CD14-positive monocyte (primary cell): ENCODE data around the gene HIBCH. TPM values are rescaled to one million over a fixed set of nuclear protein-coding genes. Genes with fewer than 3 reads are reported as not detected.

Experiments
- DNase-seq, 3 donors: peaks; one replicate each; pipeline ENCODE4 v3.0.0-alpha.2; 2011 to 2022
- H2AFZ ChIP-seq: 2 replicates; pipeline ENCODE4 v1.6.0; 2012; ENCODE audit warnings: mild to moderate bottlenecking, low read depth, low read length, inconsistent platforms; ENCODE audit not compliant: insufficient read depth, poor library complexity, severe bottlenecking
- H3K27ac ChIP-seq, 2 donors: 1 replicate in 1 of 2; 2 replicates in 1 of 2; pipeline ENCODE4 v1.5.1; 2012 to 2013; ENCODE audit warnings: low read length in 2 of 2, control low read depth in 1 of 2, inconsistent platforms in 1 of 2, low read depth in 1 of 2, mild to moderate bottlenecking in 1 of 2
- H3K27me3 ChIP-seq, 2 donors: one replicate each; pipeline versions ENCODE4 v1.6.0 to v1.6.1; 2011 to 2013; ENCODE audit warnings: low read length in 2 of 2; ENCODE audit not compliant: control insufficient read depth in 2 of 2, insufficient read depth in 2 of 2
- H3K36me3 ChIP-seq, 2 donors: replicated peaks in 1 of 2; 1 replicate in 1 of 2; 2 replicates in 1 of 2; pipeline versions ENCODE4 v1.5.1 to v1.6.1; 2012 to 2013; ENCODE audit warnings: low read length in 2 of 2, control low read depth in 1 of 2, inconsistent platforms in 1 of 2, mild to moderate bottlenecking in 1 of 2; ENCODE audit not compliant: insufficient read depth in 2 of 2, control insufficient read depth in 1 of 2
- H3K4me1 ChIP-seq, 2 donors: 1 replicate in 1 of 2; 2 replicates in 1 of 2; pipeline versions ENCODE4 v1.5.1 to v1.6.1; 2012 to 2013; ENCODE audit warnings: low read length in 2 of 2, control low read depth in 1 of 2, inconsistent platforms in 1 of 2, mild to moderate bottlenecking in 1 of 2, moderate library complexity in 1 of 2; ENCODE audit not compliant: insufficient read depth in 2 of 2, control insufficient read depth in 1 of 2
- H3K4me2 ChIP-seq: replicated peaks from 2 replicates; pipeline ENCODE3; 2012; ENCODE audit warnings: low read length, moderate library complexity, mild to moderate bottlenecking; ENCODE audit not compliant: poor library complexity, severe bottlenecking; ENCODE audit errors: extremely low read depth
- H3K4me3 ChIP-seq, 3 experiments: fragments of 200-600 bp in 1 of 3; sonication (generic) in 1 of 3; replicated peaks in 1 of 3; 1 replicate in 2 of 3; 2 replicates in 1 of 3; pipeline ENCODE4 v1.5.1; 2011 to 2013; ENCODE audit warnings: low read length in 3 of 3, mild to moderate bottlenecking in 3 of 3, control low read depth in 2 of 3, low read depth in 2 of 3, inconsistent platforms in 1 of 3, moderate library complexity in 1 of 3
- H3K79me2 ChIP-seq: 2 replicates; pipeline ENCODE4 v1.6.0; 2012; ENCODE audit warnings: mild to moderate bottlenecking, control low read depth, inconsistent platforms, low read length, moderate library complexity; ENCODE audit not compliant: insufficient read depth
- H3K9ac ChIP-seq: 2 replicates; pipeline ENCODE4 v1.6.0; 2017; ENCODE audit warnings: low read length, mild to moderate bottlenecking; ENCODE audit not compliant: insufficient read depth, poor library complexity, severe bottlenecking
- H3K9me3 ChIP-seq, 2 donors: replicated peaks in 1 of 2; 1 replicate in 1 of 2; 2 replicates in 1 of 2; pipeline versions ENCODE4 v1.5.1 to v1.6.1; 2012 to 2013; ENCODE audit warnings: low read length in 2 of 2, control low read depth in 1 of 2; ENCODE audit not compliant: control insufficient read depth in 1 of 2, insufficient read depth in 1 of 2
- H4K20me1 ChIP-seq: 2 replicates; pipeline ENCODE4 v1.6.0; 2012; ENCODE audit warnings: mild to moderate bottlenecking, low read length, control low read depth, moderate library complexity; ENCODE audit not compliant: insufficient read depth
- H3K27ac Mint-ChIP-seq, 7 donors: one replicate each; pipeline ENCODE4 v1.8.0; 2020; ENCODE audit warnings: mild to moderate bottlenecking in 7 of 7, mixed read lengths in 7 of 7, moderate library complexity in 6 of 7, inconsistent platforms in 2 of 7
- H3K27me3 Mint-ChIP-seq, 3 donors: one replicate each; pipeline ENCODE4 v1.8.0; 2021 to 2022; ENCODE audit warnings: low read depth in 3 of 3, mild to moderate bottlenecking in 3 of 3, mixed read lengths in 3 of 3, moderate library complexity in 3 of 3, inconsistent platforms in 1 of 3
- H3K36me3 Mint-ChIP-seq, 2 donors: one replicate each; pipeline ENCODE4 v1.8.0; 2020; ENCODE audit warnings: mixed read lengths in 2 of 2, inconsistent platforms in 1 of 2, mild to moderate bottlenecking in 1 of 2
- H3K4me1 Mint-ChIP-seq: one replicate; pipeline ENCODE4 v1.8.0; 2020; ENCODE audit warnings: mild to moderate bottlenecking, mixed read lengths
- H3K4me3 Mint-ChIP-seq, 2 donors: one replicate each; pipeline ENCODE4 v1.8.0; 2020; ENCODE audit warnings: mild to moderate bottlenecking in 2 of 2, mixed read lengths in 2 of 2, moderate library complexity in 1 of 2
- H3K9me3 Mint-ChIP-seq, 7 donors: one replicate each; pipeline ENCODE4 v1.8.0; 2020 to 2022; ENCODE audit warnings: mixed read lengths in 7 of 7, mild to moderate bottlenecking in 6 of 7, moderate library complexity in 6 of 7, inconsistent platforms in 2 of 7
- WGBS: methylation state at CpG from one replicate; pipeline ENCODE4 v1.1.5; 2013; ENCODE audit warnings: missing lambda C conversion rate; ENCODE audit not compliant: insufficient coverage; 5-methylcytosine and 5-hydroxymethylcytosine counted together
- intact Hi-C, 2 donors: fragments of 100-400 bp; cut with micrococcal nuclease; formaldehyde crosslinking; loops; one replicate each; pipeline versions ENCODE4 v1.15.0 to v1.15.1; 2023
- polyA plus RNA-seq, 3 donors: library from polyadenylated mRNA; depleted of rRNA in 1 of 3; unstranded in 2 of 3; stranded (reverse) in 1 of 3; fragments of 300-500 nt in 2 of 3; fragments of >200 nt in 1 of 3; fragmentation: Illumina TruSeq in 2 of 3; gene quantifications; 1 replicate in 2 of 3; 2 replicates in 1 of 3; pipeline ENCODE4 v1.2.3, GENCODE V29; 2012 to 2021
- TF ChIP-seq, protein P1 (sequence below): fragments of 200-600 bp; IDR thresholded peaks from one replicate; pipeline ENCODE4 v1.8.0; 2022; ENCODE audit warnings: antibody characterized with exemption, mild to moderate bottlenecking

The HIBCH gene
- polyA plus RNA-seq, 3 donors = 3.3 to 8.2 (median 7.3) TPM

DNA sequence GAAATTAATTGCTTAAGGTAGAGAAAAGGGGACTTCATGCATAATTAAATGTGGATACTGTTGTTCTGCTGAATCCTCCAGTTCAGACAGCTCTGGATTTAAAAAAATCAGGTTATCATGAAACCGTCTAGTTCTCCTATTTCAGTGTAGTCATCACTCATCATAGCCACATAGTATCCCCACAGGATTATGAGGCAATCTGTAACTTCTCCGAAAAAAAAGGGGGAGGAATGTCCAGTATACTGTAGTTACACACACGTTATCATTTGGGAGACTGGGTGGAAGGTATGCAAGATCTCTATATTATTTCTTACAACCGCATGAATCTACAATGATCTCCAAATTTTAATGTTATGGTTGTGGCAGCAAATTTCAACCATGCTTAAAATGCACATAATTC, 114.0 kb downstream of the HIBCH start:
- TF ChIP-seq, protein P1, sequence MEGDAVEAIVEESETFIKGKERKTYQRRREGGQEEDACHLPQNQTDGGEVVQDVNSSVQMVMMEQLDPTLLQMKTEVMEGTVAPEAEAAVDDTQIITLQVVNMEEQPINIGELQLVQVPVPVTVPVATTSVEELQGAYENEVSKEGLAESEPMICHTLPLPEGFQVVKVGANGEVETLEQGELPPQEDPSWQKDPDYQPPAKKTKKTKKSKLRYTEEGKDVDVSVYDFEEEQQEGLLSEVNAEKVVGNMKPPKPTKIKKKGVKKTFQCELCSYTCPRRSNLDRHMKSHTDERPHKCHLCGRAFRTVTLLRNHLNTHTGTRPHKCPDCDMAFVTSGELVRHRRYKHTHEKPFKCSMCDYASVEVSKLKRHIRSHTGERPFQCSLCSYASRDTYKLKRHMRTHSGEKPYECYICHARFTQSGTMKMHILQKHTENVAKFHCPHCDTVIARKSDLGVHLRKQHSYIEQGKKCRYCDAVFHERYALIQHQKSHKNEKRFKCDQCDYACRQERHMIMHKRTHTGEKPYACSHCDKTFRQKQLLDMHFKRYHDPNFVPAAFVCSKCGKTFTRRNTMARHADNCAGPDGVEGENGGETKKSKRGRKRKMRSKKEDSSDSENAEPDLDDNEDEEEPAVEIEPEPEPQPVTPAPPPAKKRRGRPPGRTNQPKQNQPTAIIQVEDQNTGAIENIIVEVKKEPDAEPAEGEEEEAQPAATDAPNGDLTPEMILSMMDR = no peak
- Mint-ChIP-seq H3K4me1 (no peaks in the 10 kb centered on the region), H3K27ac (no peak overlapping the region), H3K9me3 (no peaks in the 10 kb centered on the region), H3K27me3 (no peaks in the 10 kb centered on the region), H3K36me3 (peaks cover 14 to 18% of the 10 kb centered on the region in 2 donors), H3K4me3 (no peak overlapping the region)
- Histone ChIP-seq H3K27ac (no peak overlapping the region), H3K79me2 (no peaks in the 10 kb centered on the region), H3K4me1 (no peaks in the 10 kb centered on the region), H3K4me2 (no peak overlapping the region), H3K9me3 (no peaks in the 10 kb centered on the region), H3K9ac (no peak overlapping the region), H3K27me3 (no peaks in the 10 kb centered on the region), H2AFZ (no peak overlapping the region), H4K20me1 (no peaks in the 10 kb centered on the region), H3K36me3 (peaks cover 0 to 6% of the 10 kb centered on the region in 2 donors), H3K4me3 (no peak overlapping the region)
- WGBS = no CpG with 5 or more reads among the region's 4 CpGs
- DNase-seq = no peak
- intact Hi-C loops = no loop called here

DNA sequence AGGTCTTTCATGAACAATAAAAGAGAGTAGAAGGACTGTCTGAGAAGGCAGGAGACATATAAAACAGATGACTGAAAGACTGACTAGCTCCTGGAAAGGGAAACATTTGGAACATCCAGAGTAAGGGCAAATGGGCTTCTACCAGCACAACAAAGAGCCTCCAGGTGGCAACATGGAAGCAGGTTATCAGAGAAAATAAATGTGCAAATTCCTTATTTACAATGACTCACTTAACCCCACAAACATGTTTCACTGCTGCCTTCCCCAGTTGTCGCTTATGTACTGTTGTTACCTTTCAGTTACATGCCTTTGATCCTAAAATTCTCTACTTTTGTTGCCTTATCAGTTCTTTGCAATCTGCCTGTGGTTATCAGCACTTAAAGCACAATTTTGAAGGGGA, 117.0 kb downstream of the HIBCH start:
- H4K20me1 ChIP-seq = no peaks in the 10 kb centered on the region
- no peak overlapping the region for H3K27ac ChIP-seq

More for the DNA sequence above, 117.0 kb downstream of the HIBCH start:
- Histone ChIP-seq H3K9me3 (no peaks in the 10 kb centered on the region), H3K4me1 (no peaks in the 10 kb centered on the region), H3K4me3 (no peak overlapping the region), H3K36me3 (peaks cover 0 to 13% of the 10 kb centered on the region in 2 donors), H3K4me2 (no peak overlapping the region), H3K27me3 (no peaks in the 10 kb centered on the region), H3K9ac (no peak overlapping the region), H3K79me2 (no peaks in the 10 kb centered on the region), H2AFZ (no peak overlapping the region)
- no peaks in the 10 kb centered on the region for H3K27me3 Mint-ChIP-seq
- 100% methylated on average over 1 of the region's 1 CpG for WGBS
- intact Hi-C loops = no loop called here
- DNase-seq = no peak
- peaks cover 22 to 35% of the 10 kb centered on the region in 2 donors for H3K36me3 Mint-ChIP-seq
- TF ChIP-seq, protein P1 = no peak
- H3K4me3 Mint-ChIP-seq = no peak overlapping the region
- no peak overlapping the region for H3K27ac Mint-ChIP-seq
- no peaks in the 10 kb centered on the region for H3K4me1 Mint-ChIP-seq
- H3K9me3 Mint-ChIP-seq = no peaks in the 10 kb centered on the region
